NCI-H1417 treated with DMSO at 0.1 percent for 48 hours (cell line): ENCODE measurements around the gene MYO1F.

Experiments used
- DNase-seq: peaks from one replicate; lab custom pipeline; 2025; lab: John Stamatoyannopoulos, UW

MYO1F gene

DNA sequence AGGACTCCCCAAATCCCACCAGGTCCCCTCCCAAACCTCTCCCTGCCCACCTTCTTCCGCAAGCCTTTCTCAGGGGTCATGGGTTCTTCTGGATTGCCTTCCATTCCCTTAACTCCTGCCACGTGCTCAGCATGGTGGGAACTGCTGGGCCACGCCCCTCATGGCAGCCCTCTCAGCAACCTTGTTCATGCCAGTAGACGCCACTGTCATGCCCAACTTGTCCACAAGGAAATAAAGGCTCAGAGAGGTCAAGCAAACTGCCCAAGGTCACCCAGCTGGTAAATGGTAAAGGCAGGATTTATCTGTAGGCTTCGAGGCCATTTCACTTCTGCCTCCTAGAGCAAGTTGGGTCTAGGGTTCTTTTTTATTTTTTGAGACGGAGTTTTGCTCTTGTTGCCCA lies 85.7 kb downstream of the MYO1F start:
- DNase-seq = no peak

DNA sequence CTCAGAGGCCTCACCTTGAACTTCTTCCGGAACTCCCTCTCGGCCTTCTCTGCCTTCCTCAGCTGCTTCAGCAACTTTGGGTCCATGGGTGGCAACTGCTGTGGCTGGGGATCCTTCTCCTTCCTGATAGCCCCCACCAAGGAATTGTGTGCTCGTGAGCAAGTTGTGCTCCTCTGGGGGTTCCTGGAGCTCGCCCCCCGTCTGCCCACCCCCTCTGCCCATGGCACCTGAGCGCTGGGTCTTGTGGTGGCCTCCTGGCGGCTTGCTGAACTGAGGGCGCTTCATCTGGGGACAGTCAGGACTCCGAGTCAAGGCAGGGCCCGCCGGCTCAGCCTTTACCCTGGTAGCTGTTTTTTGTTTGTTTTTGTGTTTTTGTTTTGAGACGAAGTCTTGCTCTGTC lies 86.4 kb downstream of the MYO1F start:
- no peak for DNase-seq

DNA sequence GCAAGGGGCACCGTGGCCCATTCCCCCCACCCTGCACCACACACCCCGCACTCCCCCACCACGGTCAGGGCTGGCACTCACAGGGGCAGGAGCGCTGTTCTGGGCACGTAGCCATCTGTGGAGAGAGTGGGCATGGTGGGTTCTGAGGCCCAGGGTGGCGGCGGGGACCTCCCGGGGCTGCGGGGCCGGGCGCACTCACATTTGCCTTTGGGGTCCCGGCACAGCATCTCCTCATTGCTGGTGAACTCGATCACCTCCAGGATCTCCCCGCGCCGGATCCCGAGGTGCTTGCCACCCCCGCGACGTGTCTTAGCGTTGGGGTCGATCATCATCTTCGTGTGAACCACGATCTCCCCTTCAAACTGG lies 86.9 kb downstream of the MYO1F start:
- no peak for DNase-seq

DNA sequence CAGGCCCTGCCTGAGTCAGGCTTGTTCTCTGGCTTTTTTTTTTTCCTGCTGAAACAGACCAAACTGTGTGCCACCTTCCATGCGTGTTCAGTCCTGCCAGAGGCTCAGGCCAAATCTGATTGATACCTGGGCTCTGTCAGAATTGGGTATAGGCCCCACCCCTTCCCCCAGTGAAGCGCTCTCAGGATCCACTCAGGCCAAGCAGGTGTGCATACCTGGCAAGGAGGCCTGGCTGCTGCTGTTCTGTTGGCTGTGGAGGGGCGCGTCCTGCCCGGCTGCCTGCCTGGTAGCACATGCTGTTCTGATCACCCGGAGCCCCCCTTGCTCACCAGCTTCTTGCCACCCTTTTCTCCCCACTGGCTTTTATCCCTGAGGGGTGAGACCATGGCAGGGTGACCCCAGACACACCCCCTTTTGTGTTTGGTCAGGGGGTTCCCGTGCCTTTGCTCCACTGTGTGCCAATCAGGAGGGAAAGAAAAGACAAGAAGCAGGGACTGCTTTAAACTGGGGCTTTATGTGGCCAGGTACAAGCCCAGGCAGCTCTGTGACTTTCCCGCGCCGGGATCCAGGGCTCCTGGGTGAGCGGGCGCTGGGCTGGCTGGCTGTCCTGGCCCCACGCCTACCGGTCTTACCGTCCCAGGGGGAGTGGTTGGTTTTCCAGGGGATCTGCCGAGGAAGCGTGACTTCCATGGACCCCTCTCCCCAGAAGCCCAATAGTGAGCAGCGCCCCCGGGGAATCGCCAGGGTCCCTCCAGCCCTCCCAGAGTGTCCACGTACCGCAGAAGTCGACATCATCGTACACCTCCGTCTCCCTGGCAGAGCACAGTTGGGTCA lies 87.5 kb downstream of the MYO1F start:
- no peak for DNase-seq

DNA sequence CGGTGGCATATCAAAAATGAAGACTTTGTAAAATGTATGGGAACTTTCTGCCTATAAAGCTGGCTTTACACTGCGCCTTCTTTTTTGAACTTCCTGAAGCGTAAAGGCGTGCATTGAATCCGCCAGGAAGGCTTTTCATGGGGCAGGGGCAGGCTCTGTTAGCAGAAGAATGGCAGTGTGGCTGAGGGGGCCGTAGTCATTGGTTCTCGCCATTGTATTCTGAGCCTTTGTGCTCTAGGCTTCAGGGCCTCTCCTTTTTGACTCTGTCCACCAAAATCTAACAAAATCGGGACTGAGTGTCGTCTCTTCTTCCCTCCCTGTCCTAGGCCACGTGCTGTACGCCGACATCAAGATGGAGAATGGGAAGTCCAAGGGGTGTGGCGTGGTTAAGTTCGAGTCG lies 88.9 kb downstream of the MYO1F start:
- no peak for DNase-seq

DNA sequence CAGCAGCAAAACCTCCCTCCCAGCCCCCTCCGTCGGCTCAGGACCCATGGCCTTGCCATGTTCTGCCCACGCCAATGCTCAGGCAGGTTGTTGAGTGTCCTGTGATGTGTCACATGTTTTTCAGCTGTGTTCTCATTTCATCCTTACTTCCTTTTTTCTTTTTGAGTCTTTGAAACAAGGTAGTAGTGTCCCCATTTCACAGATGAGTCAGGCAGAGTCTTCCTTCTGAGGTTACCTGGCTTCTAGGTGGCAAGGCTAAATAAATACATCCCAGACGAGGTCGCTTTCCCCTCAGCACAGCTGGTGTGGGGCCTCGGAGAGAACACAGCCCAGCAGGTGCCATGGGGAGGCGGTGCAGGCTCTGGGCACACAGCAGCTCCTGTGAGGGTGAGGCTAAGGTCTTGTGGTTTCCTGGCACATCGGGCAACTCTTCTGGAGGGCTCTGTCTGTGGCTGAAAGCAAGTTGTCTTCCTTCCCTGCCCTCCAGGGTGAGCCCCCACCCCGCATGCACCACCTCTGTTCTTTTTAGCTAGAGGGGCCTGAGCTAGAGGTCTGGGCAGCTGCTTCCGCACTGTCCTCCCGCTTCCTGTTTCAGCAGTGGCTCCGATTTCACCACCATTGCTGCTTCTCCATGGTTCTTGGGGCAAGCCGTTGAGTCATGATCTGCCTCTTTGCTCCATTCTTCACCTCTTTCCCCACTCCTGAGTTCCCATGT lies 89.9 kb downstream of the MYO1F start:
- DNase-seq = no peak

DNA sequence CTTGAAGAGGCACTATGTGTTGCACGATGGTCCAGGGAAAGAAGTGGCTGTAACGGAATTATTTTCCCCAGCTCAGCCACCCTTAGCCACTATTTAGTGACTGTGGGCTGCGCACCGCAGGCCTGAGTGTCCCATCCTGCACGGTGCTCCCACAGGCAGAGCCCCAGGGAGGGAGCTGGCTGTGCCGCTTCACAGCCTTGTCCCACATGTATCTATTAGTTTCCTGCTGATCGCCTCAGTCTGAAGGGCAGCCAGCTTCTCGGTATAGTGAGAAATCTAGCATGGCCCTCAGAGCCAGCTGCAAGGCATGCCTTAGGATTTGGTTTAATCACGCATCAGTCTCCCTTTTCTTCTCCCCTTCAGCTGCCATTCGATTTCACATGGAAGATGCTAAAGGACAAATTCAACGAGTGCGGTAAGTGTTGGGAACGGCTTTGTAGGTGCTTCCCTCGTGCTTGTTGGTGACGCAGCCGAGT lies 90.5 kb downstream of the MYO1F start:
- DNase-seq = no peak

DNA sequence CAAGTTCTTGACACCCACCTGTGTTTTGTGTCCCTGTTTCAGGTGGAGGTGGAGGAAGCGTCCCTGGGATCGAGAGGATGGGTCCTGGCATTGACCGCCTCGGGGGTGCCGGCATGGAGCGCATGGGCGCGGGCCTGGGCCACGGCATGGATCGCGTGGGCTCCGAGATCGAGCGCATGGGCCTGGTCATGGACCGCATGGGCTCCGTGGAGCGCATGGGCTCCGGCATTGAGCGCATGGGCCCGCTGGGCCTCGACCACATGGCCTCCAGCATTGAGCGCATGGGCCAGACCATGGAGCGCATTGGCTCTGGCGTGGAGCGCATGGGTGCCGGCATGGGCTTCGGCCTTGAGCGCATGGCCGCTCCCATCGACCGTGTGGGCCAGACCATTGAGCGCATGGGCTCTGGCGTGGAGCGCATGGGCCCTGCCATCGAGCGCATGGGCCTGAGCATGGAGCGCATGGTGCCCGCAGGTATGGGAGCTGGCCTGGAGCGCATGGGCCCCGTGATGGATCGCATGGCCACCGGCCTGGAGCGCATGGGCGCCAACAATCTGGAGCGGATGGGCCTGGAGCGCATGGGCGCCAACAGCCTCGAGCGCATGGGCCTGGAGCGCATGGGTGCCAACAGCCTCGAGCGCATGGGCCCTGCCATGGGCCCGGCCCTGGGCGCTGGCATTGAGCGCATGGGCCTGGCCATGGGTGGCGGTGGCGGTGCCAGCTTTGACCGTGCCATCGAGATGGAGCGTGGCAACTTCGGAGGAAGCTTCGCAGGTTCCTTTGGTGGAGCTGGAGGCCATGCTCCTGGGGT lies 91.5 kb downstream of the MYO1F start:
- DNase-seq = no peak

DNA sequence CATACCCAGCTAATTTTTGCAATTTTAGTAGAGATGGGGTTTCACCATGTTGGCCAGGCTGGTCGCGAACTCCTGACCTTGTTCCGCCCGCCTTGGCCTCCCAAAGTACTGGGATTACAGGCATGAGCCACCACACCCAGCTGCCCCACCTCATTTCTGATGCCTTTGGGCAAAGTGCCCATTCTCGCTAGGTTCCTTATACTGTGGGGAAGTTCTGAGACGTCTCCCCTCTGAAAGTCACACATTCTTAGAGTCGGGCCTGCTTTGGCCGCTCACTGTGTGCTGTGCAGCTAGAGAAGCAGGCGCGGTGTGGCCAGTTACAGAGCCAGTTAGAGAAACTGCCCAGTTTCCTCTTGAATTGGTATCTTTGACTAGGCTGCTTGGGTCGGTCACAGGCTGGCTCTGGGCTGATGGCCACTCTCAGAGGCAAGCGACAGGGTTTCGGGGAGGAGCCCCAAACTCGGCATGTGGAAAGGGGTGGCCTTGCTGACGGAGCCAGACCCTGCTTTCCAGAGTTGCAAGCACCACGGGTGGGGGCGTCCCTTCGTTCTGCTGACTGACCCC lies 92.8 kb downstream of the MYO1F start:
- DNase-seq = no peak

DNA sequence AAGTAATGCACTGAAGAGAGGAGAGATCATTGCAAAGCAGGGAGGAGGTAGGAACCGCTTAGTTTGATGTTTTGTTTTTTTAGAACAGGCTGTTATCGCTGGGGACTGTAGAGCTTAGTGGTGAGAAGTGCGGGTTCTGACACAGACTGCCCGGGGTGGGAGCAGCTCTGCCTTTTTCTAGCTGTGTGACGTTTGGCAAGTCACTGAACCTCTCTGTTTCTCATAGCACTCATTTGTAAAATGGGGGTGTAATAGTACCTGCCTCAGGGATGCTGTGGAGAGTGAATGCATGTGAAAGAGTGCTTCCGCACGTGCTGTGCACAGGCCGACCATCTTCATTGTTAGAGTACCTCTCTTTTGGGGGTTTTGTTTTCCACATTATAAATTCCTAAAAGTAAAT lies 94.1 kb downstream of the MYO1F start:
- no peak for DNase-seq

DNA sequence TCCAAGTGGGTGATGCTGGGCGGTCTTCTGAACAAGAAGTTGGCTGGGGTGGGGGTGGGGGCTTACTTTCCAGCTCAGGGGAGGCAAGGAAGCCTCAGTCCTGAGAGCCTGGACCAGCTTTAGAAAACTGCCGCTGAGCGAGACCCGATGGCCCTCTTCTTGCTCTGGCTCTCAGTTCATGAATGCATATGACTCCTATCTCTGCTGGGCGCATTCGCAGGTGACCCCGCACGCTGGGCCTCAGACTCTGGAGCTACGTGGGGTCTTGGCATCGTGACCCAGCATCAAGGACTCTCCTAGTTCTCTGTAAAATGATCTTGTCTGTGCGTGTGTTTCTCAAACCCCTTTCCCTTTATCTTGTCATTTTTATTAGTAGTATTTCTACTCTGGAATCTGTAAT lies 94.5 kb downstream of the MYO1F start:
- DNase-seq = no peak

DNA sequence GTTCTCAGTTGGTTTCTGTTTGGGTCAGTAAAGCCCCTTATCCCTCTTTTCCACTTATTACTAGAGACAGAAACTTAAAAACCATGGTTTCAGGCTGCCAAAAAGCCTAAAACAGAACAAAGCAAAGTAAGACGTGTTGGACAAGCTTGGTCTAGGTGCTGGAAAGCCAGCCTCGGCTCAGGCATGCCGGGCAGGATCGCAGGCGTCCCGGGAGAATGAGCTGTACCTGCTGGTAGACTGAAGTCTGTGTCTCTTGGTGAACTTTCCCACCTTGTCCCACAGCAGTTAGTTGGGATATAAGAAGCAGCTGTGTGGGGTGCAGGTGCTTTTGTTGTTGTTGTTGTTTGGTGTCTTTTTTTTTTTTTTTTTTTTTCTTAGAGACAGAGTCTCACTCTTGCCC lies 95.6 kb downstream of the MYO1F start:
- DNase-seq = no peak

DNA sequence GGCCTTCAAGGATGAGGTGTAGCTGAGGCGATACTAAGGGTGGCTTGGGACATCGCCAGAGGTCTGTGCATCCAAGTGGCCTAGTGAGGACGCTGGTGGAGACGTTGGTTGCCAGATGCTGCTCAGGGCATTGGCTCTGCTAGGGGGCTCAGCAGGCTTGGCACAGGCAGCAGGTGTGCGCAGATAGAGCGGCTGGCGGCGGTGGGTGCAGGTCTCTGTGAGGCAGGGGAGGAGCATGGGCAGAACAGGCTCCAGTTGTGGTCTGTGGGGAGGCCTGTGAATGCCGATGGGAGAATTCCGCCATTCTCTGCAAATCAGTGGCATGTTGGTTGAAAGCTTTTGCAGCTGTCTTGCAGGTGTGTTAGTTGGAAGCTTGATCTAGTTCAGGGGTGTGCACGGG lies 96.0 kb downstream of the MYO1F start:
- DNase-seq = no peak

DNA sequence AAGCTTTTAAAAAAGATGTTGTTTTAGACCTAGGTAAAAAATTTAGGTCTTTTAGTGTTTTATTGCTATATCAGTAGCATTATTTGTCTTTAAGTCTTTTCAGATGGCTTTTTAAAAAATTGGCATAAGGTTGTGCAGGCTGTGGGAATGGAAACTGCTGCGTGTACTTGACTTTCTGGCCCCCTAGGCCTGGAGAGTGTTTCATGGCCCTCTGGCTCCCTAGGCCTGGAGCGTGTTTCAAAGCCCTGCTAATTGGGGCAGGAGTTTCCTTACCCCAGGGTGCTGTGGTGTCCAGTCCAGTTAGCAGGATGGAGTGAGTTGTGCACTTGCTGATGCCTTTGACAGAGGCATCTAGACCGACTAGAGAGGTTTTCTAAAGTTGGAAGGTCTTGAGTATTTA lies 98.6 kb downstream of the MYO1F start:
- no peak for DNase-seq

DNA sequence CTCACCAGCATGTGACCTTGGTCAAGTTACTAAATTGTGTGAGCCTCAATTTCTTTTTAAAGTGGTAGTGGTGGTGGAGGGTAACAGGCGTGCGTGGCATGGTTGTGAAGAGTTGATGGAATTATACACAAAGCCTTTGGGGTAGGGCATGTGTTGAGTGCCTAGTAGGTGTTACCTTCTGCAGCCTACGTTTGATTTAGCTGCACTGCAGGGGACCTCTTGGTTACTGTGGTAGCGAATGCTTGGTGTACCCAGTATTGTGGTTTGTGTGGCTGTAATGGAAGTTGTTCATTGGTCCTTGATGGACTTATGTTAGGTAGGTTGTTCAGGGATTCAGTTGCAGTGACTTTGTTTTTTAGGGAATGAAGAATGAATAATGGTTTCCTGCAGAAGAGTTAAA lies 99.4 kb downstream of the MYO1F start:
- DNase-seq = no peak

DNA sequence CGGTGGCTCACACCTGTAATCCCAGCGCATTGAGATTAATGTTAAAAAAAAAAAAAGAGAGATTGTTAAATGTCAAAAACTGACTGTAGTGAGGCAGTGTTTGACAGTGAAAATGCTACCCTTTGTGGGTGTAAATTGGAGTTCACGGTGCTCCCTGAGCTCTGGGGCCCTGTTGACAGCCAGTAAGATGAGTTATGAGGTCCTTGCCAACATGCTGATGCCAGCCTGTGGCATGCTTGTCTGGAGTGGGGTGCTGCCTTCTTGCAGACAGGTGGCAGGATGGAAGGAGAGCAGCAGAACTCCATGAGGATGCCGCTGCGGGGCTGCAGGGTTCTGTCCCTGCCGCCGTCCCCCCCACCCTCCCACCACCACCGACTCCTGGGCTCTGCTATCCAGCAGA lies 100.7 kb downstream of the MYO1F start:
- DNase-seq = no peak

DNA sequence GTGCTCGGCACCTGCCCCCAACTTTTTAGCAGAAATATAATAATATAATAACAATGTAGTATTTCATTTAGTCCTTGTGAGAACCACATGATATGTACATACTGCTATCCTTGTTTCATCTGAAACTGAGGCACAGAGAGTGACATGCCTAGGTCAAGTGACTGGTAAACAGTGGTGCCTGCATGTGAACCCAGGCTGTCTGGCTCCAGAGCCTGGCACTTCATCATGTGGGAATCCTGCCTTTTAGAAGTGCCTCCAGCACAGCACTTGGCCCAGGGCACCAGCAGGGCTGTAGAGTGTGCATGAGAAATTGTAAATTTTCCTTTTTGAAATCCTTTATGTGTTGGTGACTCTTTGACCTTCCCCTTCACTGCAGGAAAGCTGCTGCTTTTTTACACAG lies 102.2 kb downstream of the MYO1F start:
- DNase-seq = no peak

DNA sequence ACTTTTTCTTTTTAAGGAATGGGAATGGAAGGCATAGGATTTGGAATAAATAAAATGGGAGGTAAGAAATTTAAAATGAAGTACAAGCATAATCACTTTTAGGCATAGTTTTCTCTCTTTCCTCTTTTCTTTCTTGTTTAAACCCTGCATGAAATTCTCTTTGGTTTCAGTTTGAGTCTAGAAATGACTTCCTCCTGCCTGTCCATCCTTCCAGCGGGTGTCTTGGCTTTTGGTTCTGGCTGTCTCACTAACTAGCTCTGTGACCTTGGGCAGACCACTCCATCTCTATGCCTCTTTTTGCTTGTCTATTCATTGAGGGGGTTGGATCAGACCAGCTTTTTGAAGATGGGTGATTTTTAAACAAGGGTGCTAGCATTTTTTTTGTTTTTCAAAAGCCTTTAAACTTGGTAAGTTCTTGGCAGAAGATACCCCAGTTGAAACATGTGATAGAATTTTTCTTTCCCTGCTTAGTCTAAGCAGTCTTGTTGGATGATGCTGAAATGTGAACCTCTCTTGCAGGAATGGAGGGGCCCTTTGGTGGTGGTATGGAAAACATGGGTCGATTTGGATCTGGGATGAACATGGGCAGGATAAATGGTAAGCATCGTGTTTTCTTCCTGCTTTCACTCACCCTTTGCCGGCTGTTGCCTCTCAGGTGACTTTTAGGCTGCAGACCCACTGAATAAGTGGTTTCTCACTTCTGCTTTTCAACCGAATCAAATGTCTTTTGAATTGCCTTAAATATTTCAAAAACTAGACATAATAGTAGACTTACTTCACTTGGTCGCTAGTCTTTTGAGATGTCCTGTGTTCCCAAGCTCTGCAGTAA lies 103.4 kb downstream of the MYO1F start:
- DNase-seq = no peak
